Right atrium auricular region (tissue), 2 donors: ENCODE data around the gene SLC25A21. TPM values are rescaled to one million over a fixed set of nuclear protein-coding genes. Genes with fewer than 3 reads are reported as not detected.

ENCODE experiments used
- DNase-seq: peaks from one replicate; pipeline ENCODE4 v3.0.0-alpha.2; 2019; ENCODE audit warnings: low spot score
- H3K27ac ChIP-seq, 2 donors: fragments of 200-600 bp; sonication (generic); 1 replicate in 1 of 2; 2 replicates in 1 of 2; pipeline ENCODE4 v1.5.1; 2016 to 2019
- H3K27me3 ChIP-seq, 2 donors: fragments of 200-600 bp; sonication (generic); one replicate each; pipeline versions ENCODE4 v1.5.1 to v1.6.0; 2017 to 2019
- H3K36me3 ChIP-seq: fragments of 200-600 bp; sonication (generic); one replicate; pipeline ENCODE4 v1.5.1; 2016
- H3K4me1 ChIP-seq, 2 donors: fragments of 200-600 bp; sonication (generic); one replicate each; pipeline versions ENCODE4 v1.5.1 to v1.6.0; 2017 to 2019
- H3K4me3 ChIP-seq, 2 donors: fragments of 200-600 bp; sonication (generic); 1 replicate in 1 of 2; 2 replicates in 1 of 2; pipeline ENCODE4 v1.5.1; 2017 to 2019; ENCODE audit warnings: mild to moderate bottlenecking in 1 of 2, moderate library complexity in 1 of 2
- H3K9me3 ChIP-seq, 2 donors: fragments of 200-600 bp; sonication (generic); one replicate each; pipeline ENCODE4 v1.5.1; 2019
- total RNA-seq, 2 donors: library from RNA; depleted of rRNA; stranded (reverse); fragments of >200 nt; gene quantifications; one replicate each; pipeline ENCODE4 v1.1.0, GENCODE V29; 2016
- TF ChIP-seq, protein P1 (sequence below), 2 donors: fragments of 200-600 bp; sonication (generic); IDR thresholded peaks; one replicate each; pipeline ENCODE4 v1.5.1; 2019; ENCODE audit warnings: antibody characterized with exemption in 2 of 2

The SLC25A21 gene
- total RNA-seq, 2 donors from 2014 or later, result 0.55 to 0.93 TPM

GRCh38 chr14:37036669-37037341 lies 135.6 kb downstream of the SLC25A21 start:
- no peak for DNase-seq
- Histone ChIP-seq H3K36me3 (no peaks in the 10 kb centered on the region), H3K27me3 (no peaks in the 10 kb centered on the region), H3K4me1 (no peaks in the 10 kb centered on the region), H3K4me3 (no peak overlapping the region), H3K27ac (no peak overlapping the region), H3K9me3 (no peaks in the 10 kb centered on the region)
- TF ChIP-seq, protein P1, sequence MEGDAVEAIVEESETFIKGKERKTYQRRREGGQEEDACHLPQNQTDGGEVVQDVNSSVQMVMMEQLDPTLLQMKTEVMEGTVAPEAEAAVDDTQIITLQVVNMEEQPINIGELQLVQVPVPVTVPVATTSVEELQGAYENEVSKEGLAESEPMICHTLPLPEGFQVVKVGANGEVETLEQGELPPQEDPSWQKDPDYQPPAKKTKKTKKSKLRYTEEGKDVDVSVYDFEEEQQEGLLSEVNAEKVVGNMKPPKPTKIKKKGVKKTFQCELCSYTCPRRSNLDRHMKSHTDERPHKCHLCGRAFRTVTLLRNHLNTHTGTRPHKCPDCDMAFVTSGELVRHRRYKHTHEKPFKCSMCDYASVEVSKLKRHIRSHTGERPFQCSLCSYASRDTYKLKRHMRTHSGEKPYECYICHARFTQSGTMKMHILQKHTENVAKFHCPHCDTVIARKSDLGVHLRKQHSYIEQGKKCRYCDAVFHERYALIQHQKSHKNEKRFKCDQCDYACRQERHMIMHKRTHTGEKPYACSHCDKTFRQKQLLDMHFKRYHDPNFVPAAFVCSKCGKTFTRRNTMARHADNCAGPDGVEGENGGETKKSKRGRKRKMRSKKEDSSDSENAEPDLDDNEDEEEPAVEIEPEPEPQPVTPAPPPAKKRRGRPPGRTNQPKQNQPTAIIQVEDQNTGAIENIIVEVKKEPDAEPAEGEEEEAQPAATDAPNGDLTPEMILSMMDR (IDR thresholded peaks at IDR 0.05), result no peak

GRCh38 chr14:37035401-37035800 lies 137.0 kb downstream of the SLC25A21 start:
- H3K27ac ChIP-seq, result no peak overlapping the region
- no peak for DNase-seq
- TF ChIP-seq, protein P1 (IDR thresholded peaks at IDR 0.05), result no peak
- H3K9me3 ChIP-seq, result no peaks in the 10 kb centered on the region
- no peaks in the 10 kb centered on the region for H3K4me1 ChIP-seq
- H3K27me3 ChIP-seq, result no peaks in the 10 kb centered on the region
- no peak overlapping the region for H3K4me3 ChIP-seq
- no peaks in the 10 kb centered on the region for H3K36me3 ChIP-seq

DNA sequence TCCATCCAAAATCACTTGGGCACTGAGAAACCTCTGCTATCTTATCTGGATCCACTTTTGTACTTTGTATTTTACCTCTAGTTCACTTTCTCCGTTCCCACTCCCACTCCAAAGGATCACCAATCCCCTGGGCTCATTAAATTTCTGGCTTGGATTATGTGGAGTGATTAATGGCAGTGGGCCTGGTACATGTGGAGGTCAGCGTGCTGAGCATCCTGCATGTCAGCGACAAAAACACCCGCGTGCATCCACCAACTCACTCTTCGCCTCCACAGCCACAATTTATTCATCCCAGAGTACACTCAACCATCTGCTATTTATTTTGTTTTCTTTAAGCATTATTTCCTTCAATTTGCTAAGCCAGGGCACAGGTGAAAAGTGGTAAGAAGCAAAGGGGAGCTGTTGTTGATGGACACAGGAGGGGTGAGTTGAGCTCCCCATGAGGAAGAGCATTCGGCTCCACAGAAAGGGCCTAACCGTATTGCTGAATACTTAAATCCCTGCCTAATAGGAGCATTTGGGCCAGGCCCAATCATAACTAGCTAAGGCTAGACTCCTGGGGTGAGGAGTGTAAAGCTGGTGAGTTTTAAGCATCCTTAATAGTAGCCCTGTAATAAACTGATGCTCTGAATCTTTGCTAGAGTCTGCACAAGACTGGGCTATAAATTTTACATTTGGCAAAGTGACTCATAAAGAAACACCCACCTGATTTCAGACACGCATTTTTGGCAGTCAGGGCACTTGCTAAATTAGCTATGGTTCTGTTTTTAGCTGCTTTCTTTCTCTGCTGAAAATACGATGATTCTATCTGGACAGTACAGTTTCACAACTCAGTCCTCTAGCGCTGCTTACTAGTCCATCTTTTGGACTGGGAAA lies 137.8 kb downstream of the SLC25A21 start:
- TF ChIP-seq, protein P1 (IDR thresholded peaks at IDR 0.05), result no peak
- no peak overlapping the region for H3K4me3 ChIP-seq
- no peaks in the 10 kb centered on the region for H3K36me3 ChIP-seq
- DNase-seq, result no peak
- H3K27ac ChIP-seq, result no peak overlapping the region
- no peaks in the 10 kb centered on the region for H3K9me3 ChIP-seq
- H3K27me3 ChIP-seq, result no peaks in the 10 kb centered on the region
- H3K4me1 ChIP-seq, result no peaks in the 10 kb centered on the region

DNA sequence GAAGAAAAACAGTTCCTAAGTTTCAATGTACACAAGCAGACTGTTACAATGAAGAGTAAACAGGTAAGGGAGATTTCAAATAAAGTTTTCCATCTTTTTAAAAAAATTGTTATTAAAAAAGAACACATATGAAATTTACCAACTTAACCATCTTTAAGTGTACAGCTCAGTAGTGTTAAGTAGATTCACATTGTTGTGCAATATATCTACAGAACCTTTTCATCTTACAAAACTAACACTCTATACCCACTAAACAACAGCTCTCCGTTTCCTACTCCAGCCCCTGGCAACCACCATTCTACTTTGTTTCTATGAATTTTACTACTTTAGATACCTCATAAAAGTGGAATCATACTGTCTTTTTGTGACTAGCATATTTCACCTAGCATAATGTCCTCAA lies 139.5 kb downstream of the SLC25A21 start:
- Histone ChIP-seq H3K27me3 (no peaks in the 10 kb centered on the region), H3K9me3 (no peaks in the 10 kb centered on the region), H3K36me3 (no peaks in the 10 kb centered on the region), H3K27ac (no peak overlapping the region), H3K4me1 (no peaks in the 10 kb centered on the region), H3K4me3 (no peak overlapping the region)
- TF ChIP-seq, protein P1 (IDR thresholded peaks at IDR 0.05), result no peak
- no peak for DNase-seq

DNA sequence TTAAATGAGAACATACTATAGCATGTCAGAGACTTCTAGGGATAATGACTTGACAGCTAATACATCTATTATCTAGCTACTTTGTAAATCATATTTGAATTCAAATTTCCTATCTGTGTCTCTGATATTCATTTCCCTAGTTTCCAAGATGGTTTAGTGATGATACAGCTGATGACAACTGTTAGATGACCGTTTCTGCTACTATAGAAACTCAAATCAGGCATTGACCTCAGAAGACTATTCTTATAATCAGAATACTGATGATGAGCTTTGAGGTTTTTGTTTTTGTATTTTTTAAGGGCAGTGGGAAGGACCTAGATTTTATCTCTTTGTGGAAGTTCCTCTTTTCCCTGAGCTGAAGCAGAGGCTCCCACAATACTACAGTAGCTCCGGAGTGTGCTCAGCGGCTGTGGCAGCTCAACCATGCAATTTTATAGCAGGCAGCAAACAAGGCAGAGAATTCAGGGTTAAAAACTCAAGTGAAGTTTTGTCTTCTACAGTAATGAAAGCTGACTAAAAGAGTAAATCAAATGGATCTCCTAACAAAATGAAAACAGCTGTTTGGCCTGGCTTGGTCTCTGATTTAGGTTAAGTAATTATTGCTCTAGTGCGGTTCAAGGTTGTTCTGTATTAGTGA lies 145.1 kb downstream of the SLC25A21 start:
- Histone ChIP-seq H3K4me1 (peaks cover 0 to 5% of the 10 kb centered on the region in 2 donors), H3K27me3 (no peaks in the 10 kb centered on the region), H3K9me3 (no peaks in the 10 kb centered on the region), H3K27ac (no peak overlapping the region), H3K36me3 (no peaks in the 10 kb centered on the region), H3K4me3 (no peak overlapping the region)
- DNase-seq, result no peak
- TF ChIP-seq, protein P1 (IDR thresholded peaks at IDR 0.05), result no peak
